Measurements from ENCODE around the gene TMEM109.

Gene TMEM109

DNA sequence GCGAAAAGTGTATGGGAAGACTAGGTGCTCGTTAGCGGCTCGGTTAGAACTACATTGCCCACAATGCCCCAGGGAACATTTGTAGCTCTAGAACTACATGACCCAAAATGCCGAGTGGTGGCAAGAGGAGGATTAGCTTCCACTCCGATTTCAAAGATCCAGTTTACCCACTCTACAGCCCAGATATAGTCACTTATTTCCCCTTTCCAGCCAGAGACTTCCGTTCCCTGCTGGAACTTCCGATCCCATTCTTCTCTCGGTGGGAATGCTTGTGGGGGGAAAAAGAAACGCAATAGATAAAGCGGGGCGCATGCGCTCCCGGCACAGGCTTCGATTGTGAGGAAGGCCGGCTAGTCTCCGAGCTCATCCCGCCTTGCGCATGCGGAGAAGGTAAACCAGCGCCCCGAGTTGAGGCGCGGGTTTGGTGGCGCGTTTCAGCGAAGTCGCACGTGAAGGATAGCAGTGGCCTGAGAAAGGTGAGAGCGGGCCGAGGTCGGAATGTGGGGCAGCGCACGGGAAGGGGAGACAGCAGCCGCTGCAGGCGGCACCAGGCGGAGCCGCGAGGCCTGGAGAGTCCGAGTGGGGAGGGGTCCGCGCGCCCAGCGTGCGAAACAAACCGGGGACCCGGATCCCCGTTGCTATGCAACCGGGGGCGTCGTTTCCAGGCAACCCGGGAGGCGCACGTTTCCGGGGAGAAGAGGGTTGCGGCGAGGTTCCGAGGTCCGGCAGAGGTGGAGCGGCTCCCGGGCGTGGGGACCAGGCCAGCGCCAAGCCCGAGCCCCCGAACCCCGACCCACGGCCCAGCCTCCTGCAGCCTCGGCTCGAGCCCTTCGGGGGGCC is at the start of gene TMEM109:
Gene TMEM109, plus strand, starts transcription at position 366 of the 840 bp plus-strand sequence. CDS start 5,536 bp downstream, outside the sequence.
- H3K4me1 ChIP-seq (ENCODE audit: control insufficient read depth, low read depth, low read length) = peaks cover 25% of the 10 kb centered on the region
- H3K9me3 ChIP-seq (ENCODE audit: control insufficient read depth, low read depth, low read length) = no peaks in the 10 kb centered on the region
- peak within 1 kb of the TSS; percentile 95 for H3K27ac ChIP-seq (ENCODE audit: low read length)
- H3K9ac ChIP-seq (ENCODE audit: low read length) = peak within 1 kb of the TSS; percentile 76
- H3K27me3 ChIP-seq (ENCODE audit: control insufficient read depth, insufficient read depth, low read length) = peaks cover 15% of the 10 kb centered on the region
- peak within 1 kb of the TSS; percentile 81 for H3K4me3 ChIP-seq (ENCODE audit: low read length)
- no peaks in the 10 kb centered on the region for H3K36me3 ChIP-seq (ENCODE audit: control insufficient read depth, low read depth, low read length)

- H3K9ac ChIP-seq (ENCODE audit: low read length) = no peak overlapping the region
- no peaks in the 10 kb centered on the region for H3K27me3 ChIP-seq (ENCODE audit: control insufficient read depth, insufficient read depth, low read length)
- H3K4me3 ChIP-seq (ENCODE audit: low read length) = no peak overlapping the region
- H3K27ac ChIP-seq (ENCODE audit: low read length) = no peak overlapping the region
- H3K4me1 ChIP-seq (ENCODE audit: control insufficient read depth, low read depth, low read length) = no peaks in the 10 kb centered on the region
- H3K9me3 ChIP-seq (ENCODE audit: control insufficient read depth, low read depth, low read length) = no peaks in the 10 kb centered on the region
- H3K36me3 ChIP-seq (ENCODE audit: control insufficient read depth, low read depth, low read length) = no peaks in the 10 kb centered on the region
Observed at GRCh38 chr11:60864856-60865513, 49.0 kb upstream of the TMEM109 start.

DNA sequence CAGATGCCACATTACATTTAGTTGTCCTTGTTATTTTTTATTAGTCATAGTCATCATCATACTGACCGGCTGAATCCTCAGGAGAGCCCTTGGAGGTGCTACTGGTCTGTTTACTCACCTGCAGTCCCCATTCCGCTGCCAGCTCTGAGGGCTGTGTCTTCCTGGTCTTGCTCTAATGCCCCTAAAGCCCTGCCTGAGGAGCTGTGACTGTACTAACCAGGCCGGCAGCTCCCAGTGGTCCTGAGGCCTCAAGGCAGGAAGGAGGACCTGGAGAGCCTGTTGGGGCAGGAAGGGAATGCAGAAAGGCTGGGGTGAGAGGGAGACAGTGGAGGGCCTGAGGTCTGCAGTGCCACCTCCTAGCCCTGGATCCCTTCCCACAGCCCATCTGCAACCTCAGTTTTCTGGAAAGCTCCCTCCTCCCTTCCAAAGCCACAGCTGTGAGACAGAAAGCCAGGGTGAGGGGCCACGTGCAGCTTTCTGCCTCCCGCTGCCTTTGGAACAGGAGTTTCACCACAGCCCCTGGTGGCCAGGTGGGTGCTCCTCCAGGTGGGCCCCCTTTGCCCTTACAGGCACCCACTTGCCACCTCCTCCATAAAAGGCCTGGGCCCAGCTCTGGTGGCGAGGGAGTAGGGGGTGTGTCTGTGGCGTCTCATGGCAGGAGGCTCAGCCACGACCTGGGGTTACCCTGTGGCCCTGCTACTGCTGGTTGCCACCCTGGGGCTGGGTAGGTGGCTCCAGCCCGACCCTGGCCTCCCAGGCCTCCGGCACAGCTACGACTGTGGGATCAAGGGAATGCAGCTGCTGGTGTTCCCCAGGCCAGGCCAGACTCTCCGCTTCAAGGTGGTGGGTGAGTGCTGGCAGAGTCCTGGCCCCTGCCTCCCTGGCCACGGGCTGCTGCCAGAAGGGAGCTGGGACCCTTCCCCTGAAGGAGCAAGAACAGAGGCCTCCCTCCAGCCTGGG is 46.8 kb upstream of the TMEM109 start, which contains the start of gene ZP1:
Gene ZP1, plus strand, starts transcription at position 632 of the 960 bp plus-strand sequence. Its CDS starts 20 bp downstream, at position 652.
- Histone ChIP-seq H3K9ac (ENCODE audit: low read length) (no peak within 1 kb of the TSS), H3K27ac (ENCODE audit: low read length) (no peak within 1 kb of the TSS), H3K4me1 (ENCODE audit: control insufficient read depth, low read depth, low read length) (no peaks in the 10 kb centered on the region), H3K4me3 (ENCODE audit: low read length) (no peak within 1 kb of the TSS), H3K27me3 (ENCODE audit: control insufficient read depth, insufficient read depth, low read length) (no peaks in the 10 kb centered on the region), H3K36me3 (ENCODE audit: control insufficient read depth, low read depth, low read length) (no peaks in the 10 kb centered on the region), H3K9me3 (ENCODE audit: control insufficient read depth, low read depth, low read length) (no peaks in the 10 kb centered on the region)

- H3K4me1 ChIP-seq (ENCODE audit: control insufficient read depth, low read depth, low read length) = no peaks in the 10 kb centered on the region
- no peaks in the 10 kb centered on the region for H3K27me3 ChIP-seq (ENCODE audit: control insufficient read depth, insufficient read depth, low read length)
- H3K9me3 ChIP-seq (ENCODE audit: control insufficient read depth, low read depth, low read length) = no peaks in the 10 kb centered on the region
- H3K4me3 ChIP-seq (ENCODE audit: low read length) = no peak overlapping the region
- H3K36me3 ChIP-seq (ENCODE audit: control insufficient read depth, low read depth, low read length) = no peaks in the 10 kb centered on the region
- H3K9ac ChIP-seq (ENCODE audit: low read length) = no peak overlapping the region
- no peak overlapping the region for H3K27ac ChIP-seq (ENCODE audit: low read length)
Observed at GRCh38 chr11:60867871-60868681, 45.9 kb upstream of the TMEM109 start.

DNA sequence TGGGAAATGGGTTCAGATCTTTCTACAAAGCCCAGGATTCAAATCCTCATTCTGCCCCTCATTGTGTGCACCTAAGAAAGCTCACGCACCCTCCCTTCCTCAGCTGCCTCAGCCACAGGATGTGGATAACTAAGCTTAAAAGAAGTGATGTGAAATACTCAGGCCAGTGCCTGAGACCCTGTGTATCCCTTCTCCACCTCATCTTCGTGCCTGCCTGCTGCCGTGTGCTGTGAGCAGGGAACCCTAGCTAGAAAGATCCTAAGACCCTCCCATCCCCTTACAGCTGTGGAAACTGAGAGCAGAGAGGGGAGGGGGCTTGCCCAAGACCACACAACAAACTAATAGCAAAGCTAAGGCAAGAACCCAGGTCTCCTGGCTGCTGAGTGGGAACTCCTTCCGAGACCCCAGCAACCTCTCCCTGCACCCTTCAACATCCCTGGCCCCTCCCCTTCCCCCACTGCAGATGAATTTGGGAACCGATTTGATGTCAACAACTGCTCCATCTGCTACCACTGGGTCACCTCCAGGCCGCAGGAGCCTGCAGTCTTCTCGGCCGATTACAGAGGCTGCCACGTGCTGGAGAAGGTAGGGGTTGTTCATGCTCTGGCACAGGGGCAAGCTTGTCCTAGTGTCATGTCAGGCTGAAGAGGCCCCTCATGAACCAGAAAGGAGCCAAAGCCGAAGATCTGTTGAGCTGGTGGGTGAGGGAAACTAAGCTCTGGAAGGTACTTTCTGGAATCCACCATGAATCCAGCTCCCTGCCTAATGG is 45.1 kb upstream of the TMEM109 start:
- H3K36me3 ChIP-seq (ENCODE audit: control insufficient read depth, low read depth, low read length) = no peaks in the 10 kb centered on the region
- no peaks in the 10 kb centered on the region for H3K9me3 ChIP-seq (ENCODE audit: control insufficient read depth, low read depth, low read length)
- H3K27me3 ChIP-seq (ENCODE audit: control insufficient read depth, insufficient read depth, low read length) = no peaks in the 10 kb centered on the region
- H3K4me3 ChIP-seq (ENCODE audit: low read length) = no peak overlapping the region
- no peak overlapping the region for H3K27ac ChIP-seq (ENCODE audit: low read length)
- no peak overlapping the region for H3K9ac ChIP-seq (ENCODE audit: low read length)
- no peaks in the 10 kb centered on the region for H3K4me1 ChIP-seq (ENCODE audit: control insufficient read depth, low read depth, low read length)

DNA sequence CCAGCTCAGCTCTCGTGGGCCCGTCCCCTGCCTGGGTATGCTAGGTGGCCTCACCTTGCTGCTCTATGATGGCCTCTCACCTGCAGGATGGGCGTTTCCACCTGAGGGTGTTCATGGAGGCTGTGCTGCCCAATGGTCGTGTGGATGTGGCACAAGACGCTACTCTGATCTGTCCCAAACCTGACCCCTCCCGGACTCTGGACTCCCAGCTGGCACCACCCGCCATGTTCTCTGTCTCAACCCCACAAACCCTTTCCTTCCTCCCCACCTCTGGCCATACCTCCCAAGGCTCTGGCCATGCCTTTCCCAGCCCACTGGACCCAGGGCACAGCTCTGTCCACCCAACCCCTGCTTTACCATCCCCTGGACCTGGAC is 44.5 kb upstream of the TMEM109 start:
- Histone ChIP-seq H3K27me3 (ENCODE audit: control insufficient read depth, insufficient read depth, low read length) (no peaks in the 10 kb centered on the region), H3K27ac (ENCODE audit: low read length) (no peak overlapping the region), H3K9ac (ENCODE audit: low read length) (no peak overlapping the region), H3K4me3 (ENCODE audit: low read length) (no peak overlapping the region), H3K9me3 (ENCODE audit: control insufficient read depth, low read depth, low read length) (no peaks in the 10 kb centered on the region), H3K4me1 (ENCODE audit: control insufficient read depth, low read depth, low read length) (no peaks in the 10 kb centered on the region), H3K36me3 (ENCODE audit: control insufficient read depth, low read depth, low read length) (no peaks in the 10 kb centered on the region)

GRCh38 chr11:60870276-60870675 is 43.7 kb upstream of the TMEM109 start:
- Histone ChIP-seq H3K4me3 (ENCODE audit: low read length) (no peak overlapping the region), H3K27ac (ENCODE audit: low read length) (no peak overlapping the region), H3K27me3 (ENCODE audit: control insufficient read depth, insufficient read depth, low read length) (no peaks in the 10 kb centered on the region), H3K4me1 (ENCODE audit: control insufficient read depth, low read depth, low read length) (no peaks in the 10 kb centered on the region), H3K9ac (ENCODE audit: low read length) (no peak overlapping the region), H3K36me3 (ENCODE audit: control insufficient read depth, low read depth, low read length) (no peaks in the 10 kb centered on the region), H3K9me3 (ENCODE audit: control insufficient read depth, low read depth, low read length) (no peaks in the 10 kb centered on the region)

DNA sequence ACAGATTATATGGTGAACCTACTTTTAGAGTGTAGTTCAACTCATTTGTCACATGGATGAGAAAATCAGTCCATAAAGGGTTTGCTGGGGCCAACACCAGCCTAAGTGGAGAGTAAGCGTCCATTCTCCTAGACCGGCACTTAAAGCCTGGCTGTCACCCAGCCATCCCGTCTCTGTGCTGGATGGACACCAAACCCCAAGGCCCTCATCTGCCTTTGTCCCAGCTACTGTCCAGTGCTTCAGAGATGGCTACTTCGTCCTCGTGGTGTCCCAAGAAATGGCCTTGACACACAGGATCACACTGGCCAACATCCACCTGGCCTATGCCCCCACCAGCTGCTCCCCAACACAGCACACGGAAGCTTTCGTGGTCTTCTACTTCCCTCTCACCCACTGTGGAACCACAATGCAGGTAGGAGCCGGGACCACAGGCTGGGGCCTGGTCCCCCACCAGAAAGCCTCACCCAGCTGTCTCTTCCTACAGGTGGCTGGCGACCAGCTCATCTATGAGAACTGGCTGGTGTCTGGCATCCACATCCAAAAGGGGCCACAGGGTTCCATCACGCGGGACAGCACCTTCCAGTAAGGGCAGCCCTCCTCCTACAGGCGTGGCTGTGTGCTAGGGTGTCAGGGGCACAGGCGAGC is 43.1 kb upstream of the TMEM109 start:
- Histone ChIP-seq H3K4me3 (ENCODE audit: low read length) (no peak overlapping the region), H3K9ac (ENCODE audit: low read length) (no peak overlapping the region), H3K36me3 (ENCODE audit: control insufficient read depth, low read depth, low read length) (no peaks in the 10 kb centered on the region), H3K4me1 (ENCODE audit: control insufficient read depth, low read depth, low read length) (no peaks in the 10 kb centered on the region), H3K27ac (ENCODE audit: low read length) (no peak overlapping the region), H3K9me3 (ENCODE audit: control insufficient read depth, low read depth, low read length) (no peaks in the 10 kb centered on the region), H3K27me3 (ENCODE audit: control insufficient read depth, insufficient read depth, low read length) (no peaks in the 10 kb centered on the region)

GRCh38 chr11:60871378-60872061 is 42.4 kb upstream of the TMEM109 start:
- Histone ChIP-seq H3K9ac (ENCODE audit: low read length) (no peak overlapping the region), H3K9me3 (ENCODE audit: control insufficient read depth, low read depth, low read length) (no peaks in the 10 kb centered on the region)

More at GRCh38 chr11:60871378-60872061, 42.4 kb upstream of the TMEM109 start:
- H3K27ac ChIP-seq (ENCODE audit: low read length) = no peak overlapping the region
- no peak overlapping the region for H3K4me3 ChIP-seq (ENCODE audit: low read length)
- no peaks in the 10 kb centered on the region for H3K27me3 ChIP-seq (ENCODE audit: control insufficient read depth, insufficient read depth, low read length)
- no peaks in the 10 kb centered on the region for H3K36me3 ChIP-seq (ENCODE audit: control insufficient read depth, low read depth, low read length)
- H3K4me1 ChIP-seq (ENCODE audit: control insufficient read depth, low read depth, low read length) = no peaks in the 10 kb centered on the region

Data from iPS-18a (cell line).